ENCODE data around the gene RET.

Gene RET

GRCh38 chr10:43174969-43175368 is 98.1 kb downstream of the RET start:
- peaks cover 30 to 55% of the 10 kb centered on the region in 2 donors for H3K36me3 ChIP-seq (ENCODE audit: control insufficient read depth in 1 of 2, insufficient read depth in 2 of 2, low read length in 2 of 2)
- H3K4me3 ChIP-seq (ENCODE audit: low read depth in 1 of 2, low read length in 2 of 2) = no peak overlapping the region
- H3K27ac ChIP-seq (ENCODE audit: low read length) = no peak overlapping the region
- H3K27me3 ChIP-seq (ENCODE audit: low read depth, low read length) = no peaks in the 10 kb centered on the region
- peaks cover 0 to 10% of the 10 kb centered on the region in 2 donors for H3K4me1 ChIP-seq (ENCODE audit: control insufficient read depth in 1 of 2, insufficient read depth in 2 of 2, low read length in 2 of 2)
- no peaks in the 10 kb centered on the region for H3K9me3 ChIP-seq (ENCODE audit: control insufficient read depth in 1 of 2, low read length in 2 of 2)

DNA sequence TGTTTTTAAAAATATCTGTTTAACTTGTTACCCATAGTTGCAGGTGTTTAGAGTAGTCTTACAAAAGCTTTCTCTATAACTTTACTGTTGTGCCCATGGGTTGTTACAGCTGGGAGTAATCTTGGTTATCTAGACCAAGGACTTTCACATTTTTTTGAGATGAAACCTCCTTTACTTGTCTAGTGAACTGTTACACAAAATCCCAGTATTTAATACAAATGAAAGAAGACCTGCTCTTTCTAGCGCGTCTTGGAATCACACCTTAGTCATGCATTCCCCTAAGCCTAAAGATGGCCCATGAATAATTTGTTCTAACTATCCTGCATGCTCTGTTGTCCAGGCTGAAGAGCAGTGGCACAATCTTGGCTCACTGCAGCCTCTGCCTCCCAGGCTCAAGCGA is 99.4 kb downstream of the RET start:
- H3K36me3 ChIP-seq (ENCODE audit: control insufficient read depth in 1 of 2, insufficient read depth in 2 of 2, low read length in 2 of 2) = peaks cover 39 to 66% of the 10 kb centered on the region in 2 donors
- no peak overlapping the region for H3K27ac ChIP-seq (ENCODE audit: low read length)
- H3K4me1 ChIP-seq (ENCODE audit: control insufficient read depth in 1 of 2, insufficient read depth in 2 of 2, low read length in 2 of 2) = peaks cover 0 to 10% of the 10 kb centered on the region in 2 donors
- H3K4me3 ChIP-seq (ENCODE audit: low read depth in 1 of 2, low read length in 2 of 2) = no peak overlapping the region
- H3K27me3 ChIP-seq (ENCODE audit: low read depth, low read length) = no peaks in the 10 kb centered on the region
- H3K9me3 ChIP-seq (ENCODE audit: control insufficient read depth in 1 of 2, low read length in 2 of 2) = no peaks in the 10 kb centered on the region

GRCh38 chr10:43177595-43177994 is 100.7 kb downstream of the RET start:
- H3K27me3 ChIP-seq (ENCODE audit: low read depth, low read length) = no peaks in the 10 kb centered on the region
- H3K36me3 ChIP-seq (ENCODE audit: control insufficient read depth in 1 of 2, insufficient read depth in 2 of 2, low read length in 2 of 2) = peaks cover 39 to 57% of the 10 kb centered on the region in 2 donors
- H3K27ac ChIP-seq (ENCODE audit: low read length) = no peak overlapping the region
- no peaks in the 10 kb centered on the region for H3K9me3 ChIP-seq (ENCODE audit: control insufficient read depth in 1 of 2, low read length in 2 of 2)
- no peak overlapping the region for H3K4me3 ChIP-seq (ENCODE audit: low read depth in 1 of 2, low read length in 2 of 2)
- H3K4me1 ChIP-seq (ENCODE audit: control insufficient read depth in 1 of 2, insufficient read depth in 2 of 2, low read length in 2 of 2) = peaks cover 0 to 3% of the 10 kb centered on the region in 2 donors
